ENCODE measurements around the gene CFDP1.

CFDP1 gene

GRCh38 chr16:75256696-75257343, 176.5 kb downstream of the CFDP1 start:
- no peaks in the 10 kb centered on the region for H3K9me3 ChIP-seq (ENCODE audit: insufficient read depth, low read length)
- H3K4me3 ChIP-seq (ENCODE audit: insufficient read length, low read depth), result no peak overlapping the region
- no peak for DNase-seq (ENCODE audit: low read depth, low spot score)
- peaks cover 64% of the 10 kb centered on the region for H3K4me1 ChIP-seq (ENCODE audit: insufficient read depth, insufficient read length)
- H3K36me3 ChIP-seq (ENCODE audit: insufficient read depth, insufficient read length, low read length), result peaks cover 32% of the 10 kb centered on the region
- H3K9ac ChIP-seq (ENCODE audit: insufficient read length, low read depth), result peak overlapping the region; percentile 57
- TF ChIP-seq SUZ12 (IDR thresholded peaks at IDR 0.05; ENCODE audit: extremely low read depth, insufficient read depth, insufficient read length) (no peak), ZNF274 (IDR thresholded peaks at IDR 0.05; ENCODE audit: low read depth, low read length) (no peak), YY1 (IDR thresholded peaks at IDR 0.05; ENCODE audit: insufficient read depth, insufficient read length) (no peak)
- no peaks in the 10 kb centered on the region for H3K27me3 ChIP-seq (ENCODE audit: insufficient read depth, insufficient read length)

- Histone ChIP-seq H3K27me3 (ENCODE audit: insufficient read depth, insufficient read length) (no peaks in the 10 kb centered on the region), H3K9ac (ENCODE audit: insufficient read length, low read depth) (peak overlapping the region; percentile 62), H3K9me3 (ENCODE audit: insufficient read depth, low read length) (no peaks in the 10 kb centered on the region), H3K4me3 (ENCODE audit: insufficient read length, low read depth) (no peak overlapping the region), H3K36me3 (ENCODE audit: insufficient read depth, insufficient read length, low read length) (peaks cover 25% of the 10 kb centered on the region), H3K4me1 (ENCODE audit: insufficient read depth, insufficient read length) (peaks cover 57% of the 10 kb centered on the region)
- no peak for TF ChIP-seq ZNF274 (IDR thresholded peaks at IDR 0.05; ENCODE audit: low read depth, low read length)
- TF ChIP-seq YY1 (IDR thresholded peaks at IDR 0.05; ENCODE audit: insufficient read depth, insufficient read length), result no peak
- no peak for TF ChIP-seq SUZ12 (IDR thresholded peaks at IDR 0.05; ENCODE audit: extremely low read depth, insufficient read depth, insufficient read length)
- DNase-seq (ENCODE audit: low read depth, low spot score), result no peak
These were observed 177.2 kb downstream of the CFDP1 start for GRCh38 chr16:75256059-75256571.

- Histone ChIP-seq H3K4me3 (ENCODE audit: insufficient read length, low read depth) (no peak overlapping the region), H3K36me3 (ENCODE audit: insufficient read depth, insufficient read length, low read length) (peaks cover 23% of the 10 kb centered on the region), H3K9me3 (ENCODE audit: insufficient read depth, low read length) (no peaks in the 10 kb centered on the region), H3K27me3 (ENCODE audit: insufficient read depth, insufficient read length) (no peaks in the 10 kb centered on the region), H3K9ac (ENCODE audit: insufficient read length, low read depth) (peak overlapping the region; percentile 7), H3K4me1 (ENCODE audit: insufficient read depth, insufficient read length) (peaks cover 62% of the 10 kb centered on the region)
- no peak for DNase-seq (ENCODE audit: low read depth, low spot score)
- no peak for TF ChIP-seq ZNF274 (IDR thresholded peaks at IDR 0.05; ENCODE audit: low read depth, low read length)
- no peak for TF ChIP-seq YY1 (IDR thresholded peaks at IDR 0.05; ENCODE audit: insufficient read depth, insufficient read length)
- TF ChIP-seq SUZ12 (IDR thresholded peaks at IDR 0.05; ENCODE audit: extremely low read depth, insufficient read depth, insufficient read length), result no peak
These were observed 178.9 kb downstream of the CFDP1 start for GRCh38 chr16:75254359-75254837.

GRCh38 chr16:75252946-75253911, 180.1 kb downstream of the CFDP1 start:
- H3K27me3 ChIP-seq (ENCODE audit: insufficient read depth, insufficient read length), result no peaks in the 10 kb centered on the region
- peak; percentile 98 for DNase-seq (ENCODE audit: low read depth, low spot score)
- peaks cover 62% of the 10 kb centered on the region for H3K4me1 ChIP-seq (ENCODE audit: insufficient read depth, insufficient read length)
- H3K36me3 ChIP-seq (ENCODE audit: insufficient read depth, insufficient read length, low read length), result peaks cover 24% of the 10 kb centered on the region
- TF ChIP-seq ZNF274 (IDR thresholded peaks at IDR 0.05; ENCODE audit: low read depth, low read length) (no peak), SUZ12 (IDR thresholded peaks at IDR 0.05; ENCODE audit: extremely low read depth, insufficient read depth, insufficient read length) (no peak), YY1 (IDR thresholded peaks at IDR 0.05; ENCODE audit: insufficient read depth, insufficient read length) (no peak)
- peak overlapping the region; percentile 3 for H3K4me3 ChIP-seq (ENCODE audit: insufficient read length, low read depth)
- no peaks in the 10 kb centered on the region for H3K9me3 ChIP-seq (ENCODE audit: insufficient read depth, low read length)
- H3K9ac ChIP-seq (ENCODE audit: insufficient read length, low read depth), result peak overlapping the region; percentile 75

- no peak for DNase-seq (ENCODE audit: low read depth, low spot score)
- Histone ChIP-seq H3K9ac (ENCODE audit: insufficient read length, low read depth) (peak overlapping the region; percentile 75), H3K36me3 (ENCODE audit: insufficient read depth, insufficient read length, low read length) (peaks cover 28% of the 10 kb centered on the region), H3K4me3 (ENCODE audit: insufficient read length, low read depth) (peak overlapping the region; percentile 2), H3K27me3 (ENCODE audit: insufficient read depth, insufficient read length) (no peaks in the 10 kb centered on the region), H3K4me1 (ENCODE audit: insufficient read depth, insufficient read length) (peaks cover 62% of the 10 kb centered on the region), H3K9me3 (ENCODE audit: insufficient read depth, low read length) (no peaks in the 10 kb centered on the region)
- TF ChIP-seq ZNF274 (IDR thresholded peaks at IDR 0.05; ENCODE audit: low read depth, low read length) (no peak), YY1 (IDR thresholded peaks at IDR 0.05; ENCODE audit: insufficient read depth, insufficient read length) (no peak), SUZ12 (IDR thresholded peaks at IDR 0.05; ENCODE audit: extremely low read depth, insufficient read depth, insufficient read length) (no peak)
These were observed 181.0 kb downstream of the CFDP1 start for GRCh38 chr16:75252049-75252864.

GRCh38 chr16:75251280-75252048, 181.8 kb downstream of the CFDP1 start, which contains the start of gene BCAR1:
Gene BCAR1 (minus strand): TSS chr16:75251624. CDS start chr16:75251482, 142 bp downstream.
- peaks cover 63% of the 10 kb centered on the region for H3K4me1 ChIP-seq (ENCODE audit: insufficient read depth, insufficient read length)
- no peak for TF ChIP-seq YY1 (IDR thresholded peaks at IDR 0.05; ENCODE audit: insufficient read depth, insufficient read length)
- no peak for TF ChIP-seq SUZ12 (IDR thresholded peaks at IDR 0.05; ENCODE audit: extremely low read depth, insufficient read depth, insufficient read length)
- TF ChIP-seq ZNF274 (IDR thresholded peaks at IDR 0.05; ENCODE audit: low read depth, low read length), result no peak
- H3K9ac ChIP-seq (ENCODE audit: insufficient read length, low read depth), result peak within 1 kb of the TSS; percentile 94
- H3K27me3 ChIP-seq (ENCODE audit: insufficient read depth, insufficient read length), result no peaks in the 10 kb centered on the region
- H3K36me3 ChIP-seq (ENCODE audit: insufficient read depth, insufficient read length, low read length), result peaks cover 36% of the 10 kb centered on the region
- DNase-seq (ENCODE audit: low read depth, low spot score), result peak; percentile 84
- H3K9me3 ChIP-seq (ENCODE audit: insufficient read depth, low read length), result no peaks in the 10 kb centered on the region
- peak within 1 kb of the TSS; percentile 83 for H3K4me3 ChIP-seq (ENCODE audit: insufficient read length, low read depth)

Data from NT2/D1 (cell line).